IMR-90 (cell line): ENCODE results near the gene SLC1A5. TPM values are rescaled to one million over a fixed set of nuclear protein-coding genes. Genes with fewer than 3 reads are reported as not detected.

ENCODE experiments used
- ATAC-seq: fragments of 200-7000 bp; cut with Tn5 transposase; 2 replicates; pipeline ENCODE4 v1.9.1; 2020; ENCODE audit warnings: low read depth, mild to moderate bottlenecking, moderate library complexity
- BruUV-seq: library from RNA; stranded (reverse); fragments of 400-500 nt; replicated peaks from 2 replicates; lab custom pipeline; 2021; lab: Mats Ljungman, UMichigan
- CTCF ChIA-PET: fragments of 300-600 bp; formaldehyde crosslinking; extraction: SDS; loops from one replicate; lab custom pipeline; 2021; ENCODE audit warnings: antibody characterized with exemption; lab: Yijun Ruan, JAX
- POLR2A ChIA-PET: fragments of 300-600 bp; sonication (Branson Sonifier 250); formaldehyde crosslinking; loops from one replicate; lab custom pipeline; 2022; ENCODE audit warnings: antibody characterized with exemption; ENCODE audit not compliant: unreplicated experiment; lab: Charles Lee
- DNase-seq: peaks from one replicate; pipeline ENCODE4 v3.0.0; 2013
- H2AFZ ChIP-seq: replicated peaks from 2 replicates; pipeline ENCODE3; 2013; ENCODE audit warnings: low read length, mild to moderate bottlenecking; ENCODE audit not compliant: poor library complexity
- H2AK5ac ChIP-seq: 2 replicates; pipeline ENCODE4 v1.6.1; 2013; ENCODE audit warnings: low read depth, low read length, inconsistent platforms
- H2AK9ac ChIP-seq: replicated peaks from 2 replicates; pipeline ENCODE3; 2013; ENCODE audit warnings: mild to moderate bottlenecking, low read depth, low read length, moderate library complexity; ENCODE audit not compliant: poor library complexity
- H2BK120ac ChIP-seq: 2 replicates; pipeline ENCODE4 v1.6.1; 2013; ENCODE audit warnings: low read depth, low read length, inconsistent platforms
- H2BK15ac ChIP-seq: 3 replicates; pipeline ENCODE4 v1.6.1; 2013; ENCODE audit warnings: low read depth, low read length, inconsistent platforms
- H2BK20ac ChIP-seq: 2 replicates; pipeline ENCODE4 v1.6.1; 2013; ENCODE audit warnings: low read depth, mild to moderate bottlenecking, inconsistent platforms, low read length, moderate library complexity
- H2BK5ac ChIP-seq: 2 replicates; pipeline ENCODE4 v1.6.1; 2013; ENCODE audit warnings: mild to moderate bottlenecking, low read depth, low read length, inconsistent platforms; ENCODE audit not compliant: poor library complexity, severe bottlenecking
- H3K14ac ChIP-seq: replicated peaks from 2 replicates; pipeline ENCODE4 v1.6.1; 2013; ENCODE audit warnings: low read depth, low read length, inconsistent platforms
- H3K18ac ChIP-seq: 2 replicates; pipeline ENCODE4 v1.6.1; 2013; ENCODE audit warnings: low read depth, low read length, control low read depth
- H3K23ac ChIP-seq: 2 replicates; pipeline ENCODE4 v1.6.1; 2013; ENCODE audit warnings: low read depth, low read length, inconsistent platforms
- H3K27ac ChIP-seq: 2 replicates; pipeline ENCODE4 v1.5.1; 2013; ENCODE audit warnings: mild to moderate bottlenecking, control low read depth, low read length; ENCODE audit not compliant: insufficient read depth
- H3K27me3 ChIP-seq: 2 replicates; pipeline ENCODE4 v1.6.1; 2013; ENCODE audit warnings: low read length; ENCODE audit not compliant: control insufficient read depth, insufficient read depth
- H3K36me3 ChIP-seq: 2 replicates; pipeline ENCODE4 v1.6.1; 2013; ENCODE audit warnings: low read length, mixed read lengths; ENCODE audit not compliant: control insufficient read depth, insufficient read depth
- H3K4ac ChIP-seq: 2 replicates; pipeline ENCODE4 v1.6.1; 2013; ENCODE audit warnings: low read depth, low read length, inconsistent platforms
- H3K4me1 ChIP-seq: 2 replicates; pipeline ENCODE4 v1.6.1; 2013; ENCODE audit warnings: low read length, mixed read lengths; ENCODE audit not compliant: control insufficient read depth, insufficient read depth
- H3K4me2 ChIP-seq: 2 replicates; pipeline ENCODE4 v1.6.1; 2013; ENCODE audit warnings: low read depth, mild to moderate bottlenecking, control low read depth, low read length, moderate library complexity
- H3K4me3 ChIP-seq: 2 replicates; pipeline ENCODE4 v1.5.1; 2013; ENCODE audit warnings: low read depth, mild to moderate bottlenecking, control low read depth, low read length, moderate library complexity; ENCODE audit not compliant: insufficient read depth
- H3K56ac ChIP-seq: 2 replicates; pipeline ENCODE4 v1.6.1; 2013; ENCODE audit warnings: low read length, inconsistent platforms; ENCODE audit not compliant: insufficient read depth; ENCODE audit errors: extremely low read depth
- H3K79me1 ChIP-seq, 2 experiments: 2 replicates each; pipeline ENCODE4 v1.6.1; 2013; ENCODE audit warnings: low read length in 2 of 2, inconsistent platforms in 1 of 2, low read depth in 1 of 2
- H3K9ac ChIP-seq: 2 replicates; pipeline ENCODE4 v1.6.1; 2013; ENCODE audit warnings: low read depth, low read length, control low read depth
- H3K9me1 ChIP-seq: 2 replicates; pipeline ENCODE4 v1.6.1; 2013; ENCODE audit warnings: low read length, inconsistent platforms; ENCODE audit not compliant: insufficient read depth
- H3K9me3 ChIP-seq: 2 replicates; pipeline ENCODE4 v1.6.1; 2013; ENCODE audit warnings: low read length; ENCODE audit not compliant: control insufficient read depth, insufficient read depth
- H4K20me1 ChIP-seq: 2 replicates; pipeline ENCODE4 v1.6.1; 2013; ENCODE audit warnings: low read length, inconsistent platforms; ENCODE audit not compliant: insufficient read depth
- H4K5ac ChIP-seq: 2 replicates; pipeline ENCODE4 v1.6.1; 2013; ENCODE audit warnings: mild to moderate bottlenecking, low read depth, low read length, control low read depth
- H4K8ac ChIP-seq, 2 experiments: 2 replicates each; pipeline ENCODE4 v1.6.1; 2013; ENCODE audit warnings: low read depth in 2 of 2, low read length in 2 of 2, control low read depth in 1 of 2, inconsistent platforms in 1 of 2
- H4K91ac ChIP-seq: 2 replicates; pipeline ENCODE4 v1.6.1; 2013; ENCODE audit warnings: low read depth, low read length, inconsistent platforms; ENCODE audit not compliant: insufficient read depth
- BHLHE40 ChIP-seq: fragments of 150-350 bp; IDR thresholded peaks from 2 replicates; pipeline ENCODE4 v1.6.1; 2016; ENCODE audit warnings: mild to moderate bottlenecking, low read depth, low read length
- FOS ChIP-seq: fragments of 150-350 bp; IDR thresholded peaks from 2 replicates; pipeline ENCODE4 v1.6.1; 2016; ENCODE audit warnings: low read depth, low read length
- MAZ ChIP-seq: IDR thresholded peaks from 2 replicates; pipeline ENCODE4 v1.6.1; 2012; ENCODE audit warnings: low read depth, mild to moderate bottlenecking, low read length, improper control_type of control experiment, moderate library complexity, borderline replicate concordance
- MXI1 ChIP-seq: IDR thresholded peaks from 2 replicates; pipeline ENCODE4 v1.6.1; 2012; ENCODE audit warnings: low read depth, mild to moderate bottlenecking, low read length, moderate library complexity, borderline replicate concordance
- NFE2L2 ChIP-seq: fragments of 150-350 bp; IDR thresholded peaks from 2 replicates; pipeline ENCODE4 v1.6.1; 2016; ENCODE audit warnings: low read depth, mild to moderate bottlenecking, low read length
- POLR2A ChIP-seq: IDR thresholded peaks from 2 replicates; pipeline ENCODE4 v1.6.1; 2012; ENCODE audit warnings: mild to moderate bottlenecking, low read depth, low read length
- SMC3 ChIP-seq: fragments of 150-350 bp; IDR thresholded peaks from 2 replicates; pipeline ENCODE4 v1.6.1; 2016; ENCODE audit warnings: low read depth, mild to moderate bottlenecking, antibody characterized with exemption, low read length, moderate library complexity
- WGBS, 2 experiments: methylation state at CpG; one replicate each; pipeline versions ENCODE4 v1.1.5 to v1.1.7; 2013; ENCODE audit warnings: missing lambda C conversion rate in 2 of 2; ENCODE audit not compliant: insufficient read length in 1 of 2; ENCODE audit errors: extremely low coverage in 2 of 2; 5-methylcytosine and 5-hydroxymethylcytosine counted together
- dilution Hi-C: fragments of 300-500 bp; cut with HindIII; formaldehyde crosslinking; loops from one replicate; pipeline ENCODE4 v1.14.3; 2018; ENCODE audit warnings: low sequenced_read_pairs; ENCODE audit not compliant: unreplicated experiment
- in situ Hi-C: fragments of 300-500 bp; cut with MboI; formaldehyde crosslinking; loops from 3 replicates; pipeline ENCODE4 v1.14.3; 2019; ENCODE audit warnings: low sequenced_read_pairs, inconsistent platforms, mixed read lengths
- intact Hi-C: fragments of 100-400 bp; cut with micrococcal nuclease; formaldehyde crosslinking; loops from 2 replicates; pipeline ENCODE4 v1.10.0; 2022
- polyA plus RNA-seq, 3 experiments: library from polyadenylated mRNA; depleted of rRNA; stranded (reverse); fragments of >200 nt; gene quantifications; 2 replicates each; pipeline ENCODE4 v1.2.3, GENCODE V29; 2012; ENCODE audit warnings: low replicate concordance in 1 of 3
- total RNA-seq: library from RNA; depleted of rRNA; stranded (reverse); fragments of >200 nt; gene quantifications from 2 replicates; pipeline ENCODE4 v1.2.3, GENCODE V29; 2012

Gene SLC1A5
- total and polyA plus RNA-seq, 2 of the 4 experiments (the other 2 are of a cell fraction), result 142 to 171 TPM

- Histone ChIP-seq H4K8ac (peak overlapping the region; percentile 4 to 89), H2BK15ac (peak overlapping the region; percentile 4; the same call in 1 of the 3 replicates), H3K9ac (peak overlapping the region; percentile 99), H3K36me3 (peaks cover 37% of the 10 kb centered on the region), H3K56ac (peak overlapping the region; percentile 98), H3K4ac (peak overlapping the region; percentile 87), H4K5ac (peak overlapping the region; percentile 66), H3K4me3 (peak overlapping the region; percentile 97), H2AFZ (peak overlapping the region; percentile 48), H3K14ac (peak overlapping the region; percentile 90), H2BK5ac (peak overlapping the region; percentile 73), H2AK5ac (peak overlapping the region; percentile 75), H3K23ac (peak overlapping the region; percentile 96), H4K20me1 (peaks cover 58% of the 10 kb centered on the region), H3K27ac (peak overlapping the region; percentile 84), H3K9me3 (no peaks in the 10 kb centered on the region), H2BK120ac (peak overlapping the region; percentile 66), H2BK20ac (peak overlapping the region; percentile 51), H3K79me1 (peaks cover 18 to 55% of the 10 kb centered on the region in 2 experiments; a peak in 3 of 4 replicates), H2AK9ac (peak overlapping the region; percentile 100), H3K4me2 (peak overlapping the region; percentile 82), H3K9me1 (peaks cover 7% of the 10 kb centered on the region; the same call in 1 of the 2 replicates), H3K18ac (peak overlapping the region; percentile 76), H3K27me3 (no peaks in the 10 kb centered on the region), H3K4me1 (peaks cover 11% of the 10 kb centered on the region), H4K91ac (peak overlapping the region; percentile 73)
- DNase-seq (peak; percentile 83), ATAC-seq (peak; percentile 13)
- TF ChIP-seq MAZ, result peak; percentile 58; the same call in 1 of the 2 replicates
- TF ChIP-seq BHLHE40, result peak; percentile 33; the same call in 1 of the 2 replicates
- peak; percentile 75; the same call in 1 of the 2 replicates for TF ChIP-seq FOS
- no peak for TF ChIP-seq SMC3
- peak; percentile 87 for TF ChIP-seq NFE2L2
- peak; percentile 90 for TF ChIP-seq MXI1
- no peak for TF ChIP-seq POLR2A
- no TSS peak for BruUV-seq
- CTCF ChIA-PET, result interaction anchor here (0.6 to 1.1 kb wide), 2 partner anchors 45 to 303 kb away, joined by 3 to 4 read pairs; no protein-coding TSS in a partner anchor
- POLR2A ChIA-PET, result interaction anchor here (1.0 kb wide), 1 partner anchor 64 kb away, joined by 3 read pairs; the partner anchor contains the start of gene AP2S1
- WGBS, 2 experiments, result 0% methylated on average over 7 of the region's 20 CpGs; no CpG with 5 or more reads in 1 of the 2 experiments
- intact Hi-C loops (no loop called here), in situ Hi-C loops (loop anchor here (10.0 kb wide), 1 partner anchor 58 kb away; no protein-coding TSS in a partner anchor), dilution Hi-C loops (no loop called here)
Observed at GRCh38 chr19:46786236-46787039, 2.0 kb downstream of the SLC1A5 start.
